Liver (tissue), 9 donors: ENCODE results near the gene PDE4D. TPM values are rescaled to one million over a fixed set of nuclear protein-coding genes. Genes with fewer than 3 reads are reported as not detected.

Source experiments
- DNase-seq: peaks from one replicate; pipeline ENCODE4 v3.0.0-alpha.2; 2017; ENCODE audit warnings: low spot score
- H3K27ac ChIP-seq, 2 donors: one replicate each; pipeline ENCODE4 v1.7.0; 2013; ENCODE audit warnings: inconsistent platforms in 2 of 2, low read length in 2 of 2, control low read depth in 1 of 2, low read depth in 1 of 2, mild to moderate bottlenecking in 1 of 2
- H3K27me3 ChIP-seq, 4 donors: one replicate each; pipeline versions ENCODE4 v1.6.1 to v1.7.0; 2013; ENCODE audit warnings: low read length in 3 of 4, inconsistent platforms in 1 of 4, mild to moderate bottlenecking in 1 of 4, moderate library complexity in 1 of 4; ENCODE audit not compliant: control insufficient read depth in 4 of 4, insufficient read depth in 4 of 4
- H3K36me3 ChIP-seq, 4 donors: one replicate each; pipeline versions ENCODE4 v1.6.1 to v1.7.0; 2013; ENCODE audit warnings: low read length in 3 of 4, mild to moderate bottlenecking in 3 of 4, low read depth in 1 of 4, moderate library complexity in 1 of 4; ENCODE audit not compliant: control insufficient read depth in 4 of 4, insufficient read depth in 3 of 4
- H3K4me1 ChIP-seq, 4 donors: one replicate each; pipeline versions ENCODE4 v1.6.1 to v1.7.0; 2013; ENCODE audit warnings: low read length in 3 of 4, mild to moderate bottlenecking in 3 of 4, moderate library complexity in 1 of 4; ENCODE audit not compliant: control insufficient read depth in 4 of 4, insufficient read depth in 4 of 4
- H3K4me3 ChIP-seq, 3 donors: one replicate each; pipeline versions ENCODE4 v1.6.1 to v1.7.0; 2013; ENCODE audit warnings: low read length in 3 of 3, control low read depth in 1 of 3, low read depth in 1 of 3, mild to moderate bottlenecking in 1 of 3
- H3K9ac ChIP-seq, 2 donors: one replicate each; pipeline ENCODE4 v1.7.0; 2013; ENCODE audit warnings: low read length in 2 of 2, mild to moderate bottlenecking in 2 of 2, moderate library complexity in 2 of 2, control low read depth in 1 of 2, low read depth in 1 of 2
- H3K9me3 ChIP-seq, 4 donors: one replicate each; pipeline versions ENCODE4 v1.6.1 to v1.7.0; 2013; ENCODE audit warnings: low read length in 3 of 4; ENCODE audit not compliant: control insufficient read depth in 4 of 4
- EGR1 ChIP-seq, 2 donors: IDR thresholded peaks; 2 replicates each; pipeline ENCODE4 v1.6.1; 2016 to 2018; ENCODE audit warnings: antibody characterized with exemption in 2 of 2, low read depth in 2 of 2
- FOXA1 ChIP-seq: IDR thresholded peaks from 2 replicates; pipeline ENCODE4 v1.6.1; 2016; ENCODE audit warnings: antibody characterized with exemption
- FOXA2 ChIP-seq: IDR thresholded peaks from 2 replicates; pipeline ENCODE4 v1.6.1; 2016; ENCODE audit warnings: antibody characterized with exemption
- GABPA ChIP-seq, 2 donors: IDR thresholded peaks in 1 of 2; conservative IDR thresholded peaks in 1 of 2; 2 replicates each; pipeline ENCODE4 v1.6.1; 2016; ENCODE audit warnings: antibody characterized with exemption in 2 of 2, mild to moderate bottlenecking in 1 of 2, moderate library complexity in 1 of 2
- HNF4A ChIP-seq, 2 donors: conservative IDR thresholded peaks; 2 replicates each; pipeline ENCODE4 v1.6.1; 2016; ENCODE audit warnings: antibody characterized with exemption in 2 of 2, mild to moderate bottlenecking in 2 of 2
- HNF4G ChIP-seq: IDR thresholded peaks from 2 replicates; pipeline ENCODE4 v1.6.1; 2016; ENCODE audit warnings: antibody characterized with exemption
- JUND ChIP-seq, 2 donors: IDR thresholded peaks; 2 replicates each; pipeline ENCODE4 v1.6.1; 2016; ENCODE audit warnings: antibody characterized with exemption in 2 of 2
- MAX ChIP-seq: IDR thresholded peaks from 2 replicates; pipeline ENCODE4 v1.6.1; 2016; ENCODE audit warnings: antibody characterized with exemption
- NR2F2 ChIP-seq: IDR thresholded peaks from 2 replicates; pipeline ENCODE4 v1.6.1; 2016; ENCODE audit warnings: antibody characterized with exemption
- RAD21 ChIP-seq, 2 donors: IDR thresholded peaks; 2 replicates each; pipeline ENCODE4 v1.6.1; 2016; ENCODE audit warnings: antibody characterized with exemption in 2 of 2, mild to moderate bottlenecking in 2 of 2
- RXRA ChIP-seq, 2 donors: IDR thresholded peaks; 2 replicates each; pipeline ENCODE4 v1.6.1; 2017 to 2018; ENCODE audit warnings: antibody characterized with exemption in 2 of 2, mild to moderate bottlenecking in 1 of 2
- SP1 ChIP-seq: IDR thresholded peaks from 2 replicates; pipeline ENCODE4 v1.6.1; 2018; ENCODE audit warnings: antibody characterized with exemption, mild to moderate bottlenecking
- TAF1 ChIP-seq: conservative IDR thresholded peaks from 2 replicates; pipeline ENCODE4 v1.6.1; 2016; ENCODE audit warnings: antibody characterized with exemption, mild to moderate bottlenecking
- YY1 ChIP-seq: IDR thresholded peaks from 2 replicates; pipeline ENCODE4 v1.6.1; 2016; ENCODE audit warnings: antibody characterized with exemption, mild to moderate bottlenecking
- ZBTB33 ChIP-seq: IDR thresholded peaks from 2 replicates; pipeline ENCODE4 v1.6.1; 2016; ENCODE audit warnings: antibody characterized with exemption
- WGBS: extraction: QIAGEN DNeasy Blood & Tissue Kit; methylation state at CpG from one replicate; pipeline ENCODE4 v1.1.7; 2013; 5-methylcytosine and 5-hydroxymethylcytosine counted together
- polyA plus RNA-seq, 2 donors: library from polyadenylated mRNA; stranded (reverse) in 1 of 2; unstranded in 1 of 2; fragments of 200-250 nt in 1 of 2; fragments of >200 nt in 1 of 2; fragmentation: Nextera tagmentation in 1 of 2; extraction: Ambion mirVana in 1 of 2; gene quantifications; one replicate each; pipeline versions ENCODE4 v1.2.1 to v1.2.3, GENCODE V29; 2013 to 2015
- total RNA-seq, 2 donors: library from RNA; depleted of rRNA; stranded (reverse); fragments of >200 nt; gene quantifications; one replicate each; pipeline ENCODE4 v1.2.3, GENCODE V29; 2014
- TF ChIP-seq, protein P1 (sequence below): fragments of 150-350 bp; IDR thresholded peaks from 2 replicates; pipeline ENCODE4 v1.5.1; 2017; ENCODE audit warnings: improper control_type of control experiment, low read depth, low read length; ENCODE audit not compliant: missing input control
- TF ChIP-seq, protein P2 (sequence below): IDR thresholded peaks from 2 replicates; pipeline ENCODE4 v1.6.1; 2016; ENCODE audit warnings: antibody characterized with exemption
- donor health status: healthy.
- donor health status: healthy.
- donor health status: healthy.
- donor health status: healthy.
- donor health status: healthy.

Gene PDE4D
- total and polyA plus RNA-seq, 4 donors, result 0.67 to 11.9 (median 6.5) TPM

DNA sequence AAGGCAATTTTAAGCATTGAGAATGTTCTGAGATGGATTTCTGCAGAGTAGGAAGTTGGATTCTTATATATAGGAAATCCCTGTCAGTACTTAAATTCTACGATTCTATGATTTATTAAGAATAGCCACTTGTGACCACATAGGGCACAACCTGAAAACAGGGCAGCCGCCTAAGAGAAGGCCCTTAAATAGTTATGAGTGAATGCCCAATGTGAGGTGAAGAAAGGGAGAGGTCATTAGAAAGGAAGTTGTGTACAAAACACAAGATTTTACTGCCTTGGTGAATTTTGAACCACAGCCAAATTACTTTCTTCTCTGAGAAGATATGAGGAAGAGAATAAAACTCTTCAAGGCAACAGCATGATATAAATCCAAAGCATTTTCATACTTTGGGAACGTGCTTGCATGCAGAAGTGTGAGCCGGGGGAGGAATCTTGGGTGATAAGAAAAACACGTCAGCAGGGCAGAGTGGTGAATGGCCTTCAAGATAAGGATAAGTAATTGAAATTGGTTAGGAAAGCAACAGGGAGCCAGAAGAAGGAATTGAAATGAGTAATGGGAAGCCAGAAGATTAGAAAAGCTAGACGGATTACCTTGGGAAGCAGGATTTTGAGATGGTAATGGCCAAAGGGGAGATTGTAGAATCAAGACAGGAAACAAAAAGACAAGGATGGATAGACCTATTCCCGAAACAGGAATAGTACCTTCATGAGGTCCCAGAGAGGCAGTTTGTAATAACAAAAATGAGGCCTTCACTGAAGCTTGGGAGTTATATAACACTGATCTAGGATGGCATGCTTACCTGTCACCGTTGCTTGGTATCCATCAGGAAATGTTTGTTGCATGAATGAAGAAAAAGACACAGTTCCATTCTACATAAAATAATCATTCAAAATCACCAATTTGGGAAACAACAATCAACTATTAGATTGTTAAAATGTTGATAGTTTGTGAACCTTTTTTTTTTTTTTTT lies 244.3 kb downstream of the PDE4D start:
- WGBS, result 74% methylated on average over 8 of the region's 8 CpGs
- H3K9me3 ChIP-seq, result no peaks in the 10 kb centered on the region
- no peak overlapping the region for H3K4me3 ChIP-seq
- H3K4me1 ChIP-seq, result no peaks in the 10 kb centered on the region
- DNase-seq, result no peak
- H3K27me3 ChIP-seq, result no peaks in the 10 kb centered on the region
- H3K9ac ChIP-seq, result no peak overlapping the region
- no peaks in the 10 kb centered on the region for H3K36me3 ChIP-seq
- peak; percentile 65 for TF ChIP-seq NR2F2
- no peak for TF ChIP-seq FOXA1
- H3K27ac ChIP-seq, result no peak overlapping the region

DNA sequence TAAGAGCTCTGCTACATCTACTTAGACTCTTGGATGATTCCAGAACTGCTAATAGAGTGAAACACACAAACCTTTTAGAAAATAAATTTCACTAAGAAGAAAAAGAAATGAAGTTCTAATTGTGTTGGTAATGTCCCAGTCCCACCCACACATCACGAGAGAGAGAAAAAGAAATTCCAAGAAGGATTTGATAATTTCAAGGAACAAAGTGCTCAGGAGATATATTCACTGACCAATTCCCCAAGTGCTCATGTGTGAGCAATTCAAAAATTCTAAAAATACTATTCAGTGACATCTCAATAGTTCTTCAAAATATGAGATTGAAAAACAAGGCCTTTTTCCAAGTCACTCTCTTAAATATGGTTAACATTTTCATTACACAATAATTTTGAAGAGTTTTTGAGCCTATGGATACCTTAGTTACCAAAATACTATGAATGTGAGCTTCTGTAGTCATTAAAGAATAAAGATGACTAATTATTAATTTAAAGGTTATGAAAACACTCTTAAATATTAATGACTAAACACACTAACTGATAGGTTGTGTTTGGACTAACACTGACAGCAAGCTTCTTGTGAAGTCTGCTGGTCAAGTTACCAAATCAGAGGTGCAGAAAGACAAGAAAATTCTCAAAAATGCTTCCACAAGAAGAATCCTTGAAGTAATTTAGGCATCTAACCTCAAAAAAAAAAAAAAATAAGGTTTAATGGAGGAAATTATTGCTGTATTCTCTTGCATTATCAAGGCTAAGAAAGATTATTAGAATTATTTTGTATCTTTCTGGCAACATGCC lies 245.3 kb downstream of the PDE4D start:
- DNase-seq, result no peak
- no peak overlapping the region for H3K27ac ChIP-seq
- no peaks in the 10 kb centered on the region for H3K36me3 ChIP-seq
- H3K4me1 ChIP-seq, result no peaks in the 10 kb centered on the region
- 91% methylated on average over 1 of the region's 1 CpG for WGBS
- no peak overlapping the region for H3K9ac ChIP-seq
- TF ChIP-seq RAD21 (IDR thresholded peaks at IDR 0.05) (no peak), HNF4G (no peak), SP1 (no peak), EGR1 (IDR thresholded peaks at IDR 0.05; ENCODE audit: low read depth in 2 of 2) (no peak), JUND (IDR thresholded peaks at IDR 0.05) (no peak), FOXA2 (no peak)
- TF ChIP-seq, protein P1, sequence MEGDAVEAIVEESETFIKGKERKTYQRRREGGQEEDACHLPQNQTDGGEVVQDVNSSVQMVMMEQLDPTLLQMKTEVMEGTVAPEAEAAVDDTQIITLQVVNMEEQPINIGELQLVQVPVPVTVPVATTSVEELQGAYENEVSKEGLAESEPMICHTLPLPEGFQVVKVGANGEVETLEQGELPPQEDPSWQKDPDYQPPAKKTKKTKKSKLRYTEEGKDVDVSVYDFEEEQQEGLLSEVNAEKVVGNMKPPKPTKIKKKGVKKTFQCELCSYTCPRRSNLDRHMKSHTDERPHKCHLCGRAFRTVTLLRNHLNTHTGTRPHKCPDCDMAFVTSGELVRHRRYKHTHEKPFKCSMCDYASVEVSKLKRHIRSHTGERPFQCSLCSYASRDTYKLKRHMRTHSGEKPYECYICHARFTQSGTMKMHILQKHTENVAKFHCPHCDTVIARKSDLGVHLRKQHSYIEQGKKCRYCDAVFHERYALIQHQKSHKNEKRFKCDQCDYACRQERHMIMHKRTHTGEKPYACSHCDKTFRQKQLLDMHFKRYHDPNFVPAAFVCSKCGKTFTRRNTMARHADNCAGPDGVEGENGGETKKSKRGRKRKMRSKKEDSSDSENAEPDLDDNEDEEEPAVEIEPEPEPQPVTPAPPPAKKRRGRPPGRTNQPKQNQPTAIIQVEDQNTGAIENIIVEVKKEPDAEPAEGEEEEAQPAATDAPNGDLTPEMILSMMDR, result no peak
- no peaks in the 10 kb centered on the region for H3K27me3 ChIP-seq
- H3K4me3 ChIP-seq, result no peak overlapping the region
- no peaks in the 10 kb centered on the region for H3K9me3 ChIP-seq

DNA sequence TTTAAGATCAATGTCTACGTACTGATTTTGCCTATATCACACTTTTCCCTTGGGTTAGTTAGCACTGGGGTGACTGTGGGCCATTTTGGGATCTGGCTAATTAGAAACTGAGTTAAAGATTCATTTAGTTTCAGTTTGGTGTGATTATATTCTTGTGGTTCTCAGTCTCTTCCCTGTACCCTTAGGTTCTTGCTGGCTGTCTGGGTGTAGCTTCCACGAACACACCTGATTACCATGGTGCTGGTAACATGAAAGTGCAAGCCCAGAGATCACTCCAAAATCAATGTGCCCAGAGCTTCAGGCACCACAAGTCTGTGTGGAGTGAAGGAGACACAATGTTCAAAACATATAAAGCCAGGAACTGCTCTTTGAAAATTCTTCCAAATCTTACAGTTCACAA lies 248.1 kb downstream of the PDE4D start:
- no peaks in the 10 kb centered on the region for H3K36me3 ChIP-seq
- H3K9me3 ChIP-seq, result no peaks in the 10 kb centered on the region
- WGBS, result 87% methylated on average over 2 of the region's 2 CpGs
- no peak overlapping the region for H3K9ac ChIP-seq
- H3K4me1 ChIP-seq, result no peaks in the 10 kb centered on the region
- H3K27ac ChIP-seq, result no peak overlapping the region
- DNase-seq, result no peak
- TF ChIP-seq, protein P2, sequence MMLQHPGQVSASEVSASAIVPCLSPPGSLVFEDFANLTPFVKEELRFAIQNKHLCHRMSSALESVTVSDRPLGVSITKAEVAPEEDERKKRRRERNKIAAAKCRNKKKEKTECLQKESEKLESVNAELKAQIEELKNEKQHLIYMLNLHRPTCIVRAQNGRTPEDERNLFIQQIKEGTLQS, result no peak
- TF ChIP-seq GABPA (IDR thresholded peaks at IDR 0.05 in 1 of 2, conservative IDR thresholded peaks at IDR 0.05 in 1 of 2) (no peak), FOXA2 (no peak), HNF4G (no peak), TAF1 (no peak), EGR1 (IDR thresholded peaks at IDR 0.05; ENCODE audit: low read depth in 2 of 2) (no peak), SP1 (no peak), NR2F2 (no peak), JUND (IDR thresholded peaks at IDR 0.05) (no peak), RXRA (IDR thresholded peaks at IDR 0.05) (no peak), FOXA1 (no peak), ZBTB33 (no peak), MAX (no peak), HNF4A (conservative IDR thresholded peaks at IDR 0.05) (no peak), YY1 (no peak), RAD21 (IDR thresholded peaks at IDR 0.05) (no peak)
- no peak overlapping the region for H3K4me3 ChIP-seq
- no peaks in the 10 kb centered on the region for H3K27me3 ChIP-seq
